HFFc6 (cell line): Measurements from ENCODE around the gene ST6GALNAC6. TPM values are rescaled to one million over a fixed set of nuclear protein-coding genes. Genes with fewer than 3 reads are reported as not detected.

Experiments
- DNase-seq: peaks from one replicate; pipeline ENCODE4 v3.0.0-alpha.2; 2018
- H3K27ac Mint-ChIP-seq: 2 replicates; pipeline ENCODE4 v1.8.0; 2020; ENCODE audit warnings: mild to moderate bottlenecking, mixed read lengths
- H3K27me3 Mint-ChIP-seq: 2 replicates; pipeline ENCODE4 v1.8.0; 2021; ENCODE audit warnings: mild to moderate bottlenecking, moderate library complexity, mixed read lengths; ENCODE audit not compliant: insufficient read depth
- H3K36me3 Mint-ChIP-seq: 2 replicates; pipeline ENCODE4 v1.8.0; 2021; ENCODE audit warnings: low read depth, mixed read lengths
- H3K4me1 Mint-ChIP-seq: 2 replicates; pipeline ENCODE4 v1.8.0; 2020; ENCODE audit warnings: low read depth, mixed read lengths
- H3K4me3 Mint-ChIP-seq: 2 replicates; pipeline ENCODE4 v1.8.0; 2020; ENCODE audit warnings: mild to moderate bottlenecking, moderate library complexity, mixed read lengths
- H3K9me3 Mint-ChIP-seq: 2 replicates; pipeline ENCODE4 v1.8.0; 2020; ENCODE audit warnings: mild to moderate bottlenecking, mixed read lengths
- CTCF ChIP-seq: fragments of 200-600 bp; sonication (generic); IDR thresholded peaks from 2 replicates; pipeline ENCODE4 v1.5.0; 2021; ENCODE audit warnings: antibody characterized with exemption, mild to moderate bottlenecking
- total RNA-seq, 6 experiments: library from RNA; stranded (reverse); fragmentation: NEBNext Ultra II Directional; extraction: Animal tissue kit (Norgen Biotek cat#: 25700); gene quantifications; 2 replicates in 1 of 6; 3 replicates in 5 of 6; pipeline ENCODE4 v1.2.3, GENCODE V29; 2021

ST6GALNAC6 gene
- total RNA-seq, 6 experiments from 2014 or later, result 29.3 to 40.6 (median 34.2) TPM

GRCh38 chr9:127927988-127928675 is 28.7 kb upstream of the ST6GALNAC6 start:
- Mint-ChIP-seq H3K27me3 (peaks cover 4% of the 10 kb centered on the region), H3K27ac (no peak overlapping the region; the same call in 1 of the 2 replicates)
- DNase-seq, result no peak

GRCh38 chr9:127927201-127927987 is 28.0 kb upstream of the ST6GALNAC6 start:
- no peak for TF ChIP-seq CTCF
- Mint-ChIP-seq H3K27me3 (peaks cover 4% of the 10 kb centered on the region), H3K36me3 (peaks cover 5% of the 10 kb centered on the region; the same call in 1 of the 2 replicates), H3K4me3 (peak overlapping the region; percentile 67), H3K4me1 (peaks cover 49% of the 10 kb centered on the region), H3K9me3 (no peaks in the 10 kb centered on the region), H3K27ac (no peak overlapping the region)
- no peak for DNase-seq

More at GRCh38 chr9:127927988-127928675, 28.7 kb upstream of the ST6GALNAC6 start:
- Mint-ChIP-seq H3K9me3 (no peaks in the 10 kb centered on the region), H3K36me3 (peaks cover 9% of the 10 kb centered on the region), H3K4me1 (peaks cover 50% of the 10 kb centered on the region), H3K4me3 (no peak overlapping the region; the same call in 1 of the 2 replicates)
- no peak for TF ChIP-seq CTCF

- Mint-ChIP-seq H3K36me3 (peaks cover 5% of the 10 kb centered on the region; the same call in 1 of the 2 replicates), H3K9me3 (no peaks in the 10 kb centered on the region), H3K27me3 (peaks cover 4% of the 10 kb centered on the region), H3K4me1 (peaks cover 52% of the 10 kb centered on the region), H3K27ac (no peak overlapping the region), H3K4me3 (peak overlapping the region; percentile 67)
- no peak for TF ChIP-seq CTCF
- DNase-seq, result no peak
Measured at GRCh38 chr9:127926906-127927200, 27.4 kb upstream of the ST6GALNAC6 start.

- no peak for DNase-seq
- no peak overlapping the region for H3K4me3 Mint-ChIP-seq
- H3K4me1 Mint-ChIP-seq, result peaks cover 52% of the 10 kb centered on the region
- H3K9me3 Mint-ChIP-seq, result no peaks in the 10 kb centered on the region
- H3K36me3 Mint-ChIP-seq, result peaks cover 5% of the 10 kb centered on the region; the same call in 1 of the 2 replicates
- peak overlapping the region; percentile 49 for H3K27ac Mint-ChIP-seq
- peaks cover 4% of the 10 kb centered on the region for H3K27me3 Mint-ChIP-seq
- no peak for TF ChIP-seq CTCF
Measured at GRCh38 chr9:127925959-127926905, 26.8 kb upstream of the ST6GALNAC6 start.

GRCh38 chr9:127924736-127925444 is 25.5 kb upstream of the ST6GALNAC6 start:
- TF ChIP-seq CTCF, result no peak
- peaks cover 53% of the 10 kb centered on the region for H3K4me1 Mint-ChIP-seq
- no peak for DNase-seq
- H3K27me3 Mint-ChIP-seq, result peaks cover 4% of the 10 kb centered on the region
- H3K36me3 Mint-ChIP-seq, result peaks cover 5% of the 10 kb centered on the region; the same call in 1 of the 2 replicates
- no peaks in the 10 kb centered on the region for H3K9me3 Mint-ChIP-seq
- peak overlapping the region; percentile 97 for H3K27ac Mint-ChIP-seq
- H3K4me3 Mint-ChIP-seq, result no peak overlapping the region
